GM18951 (cell line): ENCODE data around the gene IL37.

Experiments
- POLR2A ChIP-seq: IDR thresholded peaks from 4 replicates; pipeline ENCODE4 v1.6.1; 2011; ENCODE audit warnings: mild to moderate bottlenecking; ENCODE audit not compliant: insufficient read length, insufficient read depth; ENCODE audit errors: extremely low read depth
- in situ Hi-C: fragments of 300-500 bp; cut with MboI; formaldehyde crosslinking; loops from one replicate; pipeline ENCODE4 v1.12.0; 2022; ENCODE audit warnings: low sequenced_read_pairs, mixed read lengths, inconsistent platforms; ENCODE audit not compliant: unreplicated experiment

The IL37 gene

DNA sequence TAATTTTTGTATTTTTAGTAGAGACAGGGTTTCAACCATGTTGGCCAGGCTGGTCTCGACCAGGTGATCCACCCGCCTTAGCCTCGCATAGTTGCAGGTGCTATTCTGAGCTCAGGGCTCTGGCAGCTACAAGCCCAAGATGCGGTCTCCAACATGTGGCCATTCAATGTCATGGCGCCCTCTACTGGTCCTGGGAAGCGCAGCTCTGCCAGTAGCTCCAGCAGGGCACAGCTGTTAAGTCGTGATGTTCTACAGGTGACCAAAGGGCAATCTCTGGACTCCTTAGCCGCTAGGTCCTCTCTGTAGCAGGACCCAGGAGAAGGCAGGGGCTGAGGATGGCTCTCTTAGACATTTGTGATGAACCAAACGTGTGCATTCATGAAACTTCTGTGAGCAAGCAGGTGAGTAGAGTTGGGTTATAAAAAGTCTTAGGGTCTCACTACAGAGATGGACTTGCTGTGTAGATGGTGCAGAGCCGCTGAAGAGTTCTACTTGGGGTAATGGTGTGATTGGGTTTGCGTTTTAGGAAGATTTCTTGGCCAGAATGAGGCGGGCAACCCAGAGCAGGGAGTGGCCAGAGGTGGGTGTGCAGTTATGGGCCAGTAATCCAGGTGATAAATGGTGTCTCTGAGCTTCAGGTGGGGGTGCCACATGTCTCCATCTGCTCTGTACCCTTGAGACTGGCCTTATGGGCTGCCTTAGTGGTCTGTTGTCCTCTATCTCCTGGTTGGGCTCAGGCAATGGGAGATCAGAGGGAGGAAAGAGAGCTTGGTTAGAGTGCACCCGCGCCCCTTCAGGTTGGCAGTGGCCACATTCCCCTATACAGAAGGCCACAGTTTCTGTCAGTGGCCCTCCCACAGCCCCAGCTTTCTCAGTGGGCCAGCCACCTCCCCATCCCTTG lies 31.0 kb downstream of the IL37 start:
- no peak for TF ChIP-seq POLR2A
- in situ Hi-C loops: loop anchor here (25.0 kb wide), 1 partner anchor 330 kb away; no protein-coding TSS in a partner anchor

DNA sequence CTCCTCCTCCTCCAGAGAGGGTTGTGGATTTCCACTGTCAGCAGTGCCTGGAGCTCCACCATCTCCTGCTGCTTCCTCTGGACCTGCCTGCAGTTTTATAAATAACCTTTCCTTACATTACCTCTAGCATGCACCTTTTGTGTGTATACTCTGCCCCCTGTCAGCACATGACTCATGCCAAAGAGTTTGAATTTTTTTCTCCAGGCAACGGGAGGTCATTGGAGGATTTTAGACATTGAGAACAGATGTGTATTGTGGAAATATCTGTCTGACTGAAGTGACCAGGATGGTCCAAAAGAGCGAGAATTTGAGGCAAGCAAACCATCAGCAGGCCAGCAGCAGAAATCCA lies 31.7 kb downstream of the IL37 start:
- in situ Hi-C loops: loop anchor here (25.0 kb wide), 1 partner anchor 330 kb away; no protein-coding TSS in a partner anchor

DNA sequence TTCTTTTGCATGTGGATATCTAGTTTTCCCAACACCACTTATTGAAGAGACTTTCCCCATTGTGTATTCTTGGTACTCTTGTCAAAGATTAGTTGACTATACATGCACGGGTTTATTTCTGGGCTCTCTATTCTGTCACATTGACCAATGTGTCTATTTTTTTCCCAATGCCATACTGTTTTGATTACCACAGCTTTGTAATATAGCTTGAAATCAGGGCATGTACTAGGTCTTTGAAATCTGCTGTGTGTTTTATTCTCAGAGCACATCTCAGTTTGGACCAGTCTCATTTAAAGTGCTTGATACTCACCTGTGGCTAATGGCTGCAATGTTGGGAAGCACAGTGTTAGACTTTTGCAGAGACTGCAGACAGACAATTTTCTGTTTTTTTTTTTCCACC lies 34.0 kb downstream of the IL37 start:
- no peak for TF ChIP-seq POLR2A
- in situ Hi-C loops: loop anchor here (25.0 kb wide), 1 partner anchor 333 kb away; no protein-coding TSS in a partner anchor

More for the DNA sequence above, 31.7 kb downstream of the IL37 start:
- TF ChIP-seq POLR2A: no peak

DNA sequence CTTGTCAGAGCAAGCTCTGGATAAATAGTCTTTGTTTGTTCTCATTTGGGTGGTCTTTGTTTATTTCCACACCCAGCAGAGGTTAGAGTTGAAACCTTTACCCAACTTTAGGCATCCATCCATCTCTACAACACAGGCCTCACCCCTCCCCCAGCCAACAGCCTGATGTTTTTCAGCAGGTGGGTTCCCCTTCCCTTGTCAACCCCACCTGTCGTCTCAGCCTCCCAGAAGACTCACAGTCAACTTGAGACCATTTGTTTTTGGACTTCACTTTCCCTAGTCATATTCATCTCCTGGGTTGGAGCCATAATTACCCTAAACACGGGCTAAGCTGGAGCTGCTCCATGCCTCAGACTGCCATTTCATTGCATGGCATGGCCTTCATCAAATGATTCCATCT lies 35.1 kb downstream of the IL37 start:
- in situ Hi-C loops: loop anchor here (25.0 kb wide), 1 partner anchor 334 kb away; no protein-coding TSS in a partner anchor
- TF ChIP-seq POLR2A: no peak

DNA sequence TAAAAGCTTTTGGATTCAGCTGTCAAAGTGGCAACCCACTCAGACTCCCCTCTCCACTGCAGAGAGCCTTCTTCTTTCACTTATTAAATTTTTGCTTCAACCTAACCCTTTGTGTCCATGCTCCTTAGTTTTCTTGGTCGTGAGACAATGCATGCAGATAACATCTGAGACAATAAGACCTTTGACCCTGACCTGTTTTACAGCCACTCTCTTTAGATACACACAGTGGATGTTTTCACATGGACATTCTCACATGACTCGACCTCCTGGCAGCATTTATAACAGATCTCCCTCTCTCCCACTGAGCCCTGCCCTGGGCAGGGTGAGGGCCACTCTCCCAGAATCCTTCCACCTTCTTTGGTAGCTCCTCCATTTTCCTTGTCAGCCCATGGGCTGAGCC lies 36.4 kb downstream of the IL37 start:
- in situ Hi-C loops: loop anchor here (25.0 kb wide), 1 partner anchor 335 kb away; no protein-coding TSS in a partner anchor
- no peak for TF ChIP-seq POLR2A

DNA sequence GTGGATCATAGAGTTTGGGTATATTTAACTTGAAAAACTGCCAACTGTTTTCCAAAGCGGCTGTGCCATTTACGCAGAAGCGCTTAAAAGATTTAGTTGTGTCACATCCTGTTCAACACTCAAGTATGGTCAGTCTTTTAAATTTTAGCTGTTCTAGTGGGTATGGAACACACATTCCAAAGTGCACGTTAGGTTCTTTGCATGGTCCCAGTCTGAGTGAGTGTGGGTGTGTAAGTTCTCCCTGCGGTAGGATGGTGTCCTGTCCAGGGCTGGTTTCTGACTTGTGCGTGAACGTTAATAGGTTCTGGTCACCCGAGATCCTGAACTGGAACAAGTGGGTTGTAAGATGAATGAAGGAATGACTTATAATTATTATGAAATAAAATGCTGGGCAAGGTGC lies 38.5 kb downstream of the IL37 start:
- in situ Hi-C loops: loop anchor here (25.0 kb wide), 1 partner anchor 337 kb away; no protein-coding TSS in a partner anchor

DNA sequence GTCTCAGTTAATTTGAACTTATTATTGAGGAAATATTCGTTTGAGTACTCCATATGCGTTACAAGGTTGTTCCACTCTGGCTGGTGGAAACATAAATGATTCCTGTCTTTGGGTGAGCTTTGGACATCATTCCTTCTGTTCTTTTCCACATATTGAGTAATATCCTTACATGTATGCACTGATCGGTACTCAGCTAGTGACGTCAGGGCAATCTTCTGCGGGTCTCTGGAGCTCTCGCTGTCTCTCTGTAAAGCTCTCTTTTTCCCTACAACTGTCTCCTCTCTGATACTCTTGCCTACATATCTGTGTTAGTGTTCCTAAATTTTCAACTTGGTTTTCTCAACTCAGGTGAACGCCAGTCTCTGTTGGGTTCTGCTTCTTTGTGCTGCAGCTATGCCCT lies 43.4 kb downstream of the IL37 start:
- in situ Hi-C loops: loop anchor here (10.0 kb wide), 1 partner anchor 200 kb away; no protein-coding TSS in a partner anchor
- no peak for TF ChIP-seq POLR2A

More for the DNA sequence above, 38.5 kb downstream of the IL37 start:
- TF ChIP-seq POLR2A: no peak

DNA sequence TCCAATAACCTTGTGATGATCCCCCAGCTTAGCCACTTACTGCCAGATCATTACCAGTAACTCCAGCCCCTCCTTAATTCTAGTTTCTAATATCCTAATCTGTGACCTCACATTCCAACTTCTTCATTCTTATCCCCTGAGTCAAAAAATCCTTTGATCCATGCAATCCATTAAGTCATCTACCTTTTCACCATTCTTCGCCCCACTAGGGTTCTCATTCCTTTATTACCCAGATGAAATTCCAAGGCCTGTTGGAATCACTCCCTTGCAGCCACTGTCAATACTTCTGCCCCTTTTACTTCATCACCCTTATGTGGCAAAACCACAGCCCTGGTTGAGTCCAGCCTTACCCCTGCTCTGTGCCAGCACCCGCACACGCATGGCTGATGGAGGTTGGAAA lies 46.5 kb downstream of the IL37 start:
- TF ChIP-seq POLR2A: no peak
- in situ Hi-C loops: loop anchor here (10.0 kb wide), 1 partner anchor 203 kb away; no protein-coding TSS in a partner anchor

DNA sequence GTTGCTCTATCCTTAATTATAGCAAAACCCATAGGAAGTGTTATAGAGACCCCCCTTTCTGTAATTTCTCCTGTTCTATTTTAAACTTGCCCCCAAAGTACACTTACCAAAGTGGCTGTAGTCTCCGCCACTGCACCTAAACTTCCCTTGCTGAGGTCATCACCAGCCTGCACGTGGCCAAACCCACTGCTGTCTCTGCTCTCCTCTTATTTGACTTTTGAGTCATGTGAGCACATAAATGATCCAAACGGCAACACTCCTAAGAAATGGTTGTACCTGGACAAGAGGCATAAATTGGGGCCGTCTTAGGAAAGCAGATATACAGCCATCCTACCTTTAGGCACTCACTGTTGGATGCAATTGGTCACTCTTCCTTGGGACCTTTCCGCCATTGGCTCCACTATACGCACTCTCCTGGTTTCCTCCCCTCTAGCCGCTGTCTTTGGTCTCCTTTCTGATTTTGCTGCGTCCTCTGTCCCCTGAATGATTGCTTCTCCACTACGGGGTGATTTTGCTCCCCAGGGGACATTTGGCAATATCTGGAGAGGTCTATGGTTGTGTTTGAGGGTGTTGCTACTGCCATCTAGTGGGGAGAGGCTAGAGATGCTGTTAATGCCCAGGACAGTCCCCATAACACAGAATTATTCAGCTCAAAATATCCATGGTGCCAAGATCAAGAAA lies 47.6 kb downstream of the IL37 start:
- no peak for TF ChIP-seq POLR2A
- in situ Hi-C loops: loop anchor here (10.0 kb wide), 1 partner anchor 204 kb away; no protein-coding TSS in a partner anchor

DNA sequence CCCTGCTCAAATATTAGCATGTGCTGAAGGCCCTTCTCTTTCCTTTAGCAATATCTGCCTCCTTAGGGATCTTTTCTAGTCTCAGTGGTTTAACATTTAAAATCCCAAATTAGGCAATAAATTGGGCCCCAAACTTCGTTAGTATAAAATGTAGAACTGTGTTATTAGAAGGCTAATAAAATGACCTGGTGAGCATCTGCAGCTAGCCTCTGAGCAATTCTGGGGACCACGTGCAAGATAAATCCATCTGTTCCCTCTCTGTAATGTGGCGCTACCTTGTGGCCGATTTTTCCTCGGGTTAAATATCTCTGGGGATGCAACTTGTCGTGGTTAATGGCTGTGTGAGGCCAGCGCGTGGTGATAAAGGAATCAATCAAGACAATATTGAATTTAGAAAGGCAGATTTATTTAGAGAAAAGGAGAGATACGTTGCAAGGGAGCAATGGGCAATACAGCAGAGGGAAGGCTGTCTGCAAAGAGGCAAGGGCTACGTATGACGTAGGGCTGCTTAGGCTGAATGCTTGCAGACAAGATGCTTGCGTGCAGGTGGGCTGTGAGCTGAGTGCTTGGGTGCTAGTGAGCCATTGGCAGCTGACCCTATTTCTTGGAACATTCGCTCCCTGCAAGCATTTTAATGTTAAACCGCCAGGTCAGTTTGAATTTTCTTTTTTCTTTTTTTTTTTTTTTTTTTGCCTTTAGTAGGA lies 48.3 kb downstream of the IL37 start:
- in situ Hi-C loops: loop anchor here (10.0 kb wide), 1 partner anchor 204 kb away; no protein-coding TSS in a partner anchor
- TF ChIP-seq POLR2A: no peak

DNA sequence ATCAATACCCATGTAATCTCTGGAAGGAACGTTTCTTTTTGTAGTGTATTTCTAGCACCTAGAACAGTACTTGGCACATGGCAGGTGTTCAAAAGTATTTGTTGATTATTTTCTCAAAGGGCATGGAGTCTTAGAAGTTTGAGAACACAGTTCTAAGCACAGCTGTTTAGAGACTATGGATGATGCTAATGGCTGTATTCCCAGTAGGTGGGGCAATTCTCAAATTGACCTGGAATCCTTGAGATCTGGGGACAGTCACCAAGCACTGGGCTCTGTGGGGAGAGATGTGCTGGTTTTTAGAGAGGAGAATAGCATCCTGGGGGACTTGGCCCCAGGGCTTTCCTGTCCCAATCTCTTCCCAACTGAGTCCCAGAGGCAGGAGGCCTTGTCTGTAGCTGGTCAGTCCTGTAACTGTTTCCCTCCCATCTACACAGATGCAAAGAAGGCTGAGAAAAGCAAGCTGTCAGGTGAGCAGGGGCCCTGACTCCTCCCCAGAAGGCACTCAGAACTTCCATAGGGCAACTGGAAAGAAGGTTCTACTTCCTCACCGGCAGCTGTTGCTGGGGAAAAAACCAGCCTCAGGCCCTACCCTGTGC lies 49.4 kb downstream of the IL37 start:
- no peak for TF ChIP-seq POLR2A
- in situ Hi-C loops: no loop called here
